G401.6 (cell line): ENCODE measurements around the gene CCT8L2.
"Not testable (repeated sequence)": the region's sequence is repeated elsewhere in the genome, so short reads cannot be mapped to it uniquely, and the experiment has no call there.

Experiments used
- FAIRE-seq: peaks from 2 replicates; lab custom pipeline; 2012; peaks lifted over from hg19 to GRCh38; lab: Jason Lieb, UNC

CCT8L2 gene

GRCh38 chr22:16559056-16559955, 33.3 kb downstream of the CCT8L2 start:
- no peak for FAIRE-seq

DNA sequence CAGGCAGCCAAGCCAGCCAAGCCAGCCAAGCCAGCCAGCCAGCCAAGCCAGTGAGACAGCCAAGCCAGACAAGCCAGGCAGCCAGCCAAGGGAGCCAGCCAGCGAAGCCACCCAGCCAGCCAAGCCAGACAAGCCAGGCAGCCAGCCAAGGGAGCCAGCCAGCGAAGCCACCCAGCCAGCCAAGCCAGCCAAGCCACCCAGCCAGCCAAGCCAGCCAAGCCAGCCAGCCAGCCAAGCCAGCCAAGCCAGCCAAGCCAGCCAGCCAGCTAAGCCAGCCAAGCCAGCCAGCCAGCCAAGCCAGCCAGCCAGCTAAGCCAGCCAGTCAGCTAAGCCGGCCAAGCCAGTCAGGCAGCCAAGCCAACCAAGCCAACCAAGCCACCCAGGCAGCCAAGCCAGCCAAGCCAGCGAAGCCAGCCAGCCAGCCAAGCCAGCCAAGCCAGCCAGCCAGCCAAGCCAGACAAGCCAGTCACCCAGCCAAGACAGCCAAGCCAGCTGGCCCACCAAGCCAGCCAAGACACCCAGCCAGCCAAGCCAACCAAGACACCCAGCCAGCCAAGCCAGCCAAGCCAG, 34.1 kb downstream of the CCT8L2 start:
- not testable (repeated sequence) for FAIRE-seq

DNA sequence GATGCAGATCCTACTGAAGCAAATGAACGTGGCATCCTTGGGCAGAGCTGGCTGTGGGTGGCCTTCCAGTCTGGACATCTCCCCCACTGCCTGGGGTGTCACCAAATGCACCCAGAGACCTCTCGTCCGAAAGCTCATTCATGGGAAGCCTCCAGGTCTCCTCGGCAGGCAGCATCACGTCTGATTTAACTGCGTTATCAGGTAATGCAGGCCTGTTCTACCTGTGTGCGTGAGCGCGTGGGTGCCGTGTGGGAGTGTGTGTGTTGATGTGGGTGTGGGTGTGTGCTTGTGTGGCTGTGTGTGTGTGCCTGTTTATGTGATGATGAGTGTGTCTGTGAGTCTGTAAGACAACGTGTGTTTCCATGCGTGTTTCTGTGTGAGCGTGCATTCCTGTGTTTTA, 35.1 kb downstream of the CCT8L2 start:
- FAIRE-seq, result not testable (repeated sequence)

GRCh38 chr22:16555077-16555994, 37.3 kb downstream of the CCT8L2 start:
- not testable (repeated sequence) for FAIRE-seq

DNA sequence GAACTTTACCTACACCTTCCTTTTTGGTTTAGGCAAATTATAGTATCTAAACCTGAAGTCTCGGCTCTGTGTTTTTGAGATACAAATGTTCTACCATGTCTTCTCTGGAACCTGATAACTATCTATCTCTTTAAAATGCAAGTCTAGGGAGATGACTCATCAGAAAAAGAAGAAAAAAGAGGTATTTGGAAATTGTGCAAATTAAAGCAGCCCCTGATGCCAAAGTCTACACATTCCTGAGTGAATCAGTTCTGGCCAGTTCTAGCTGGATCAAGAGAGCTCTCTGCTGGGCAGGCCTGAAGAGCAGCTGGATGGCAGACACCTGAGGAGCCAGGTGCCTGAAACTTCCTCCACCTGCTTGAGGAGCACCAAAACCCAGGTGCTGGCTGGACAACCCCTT, 49.3 kb downstream of the CCT8L2 start:
- FAIRE-seq, result not testable (repeated sequence)
